Spleen (tissue), 7 donors: Measurements from ENCODE around the gene CLCN6.

ENCODE experiments used
- CTCF ChIP-seq, 11 experiments: fragments of 200-600 bp in 7 of 11; fragments of 450-650 bp in 4 of 11; sonication (generic) in 4 of 11; IDR thresholded peaks in 8 of 11; conservative IDR thresholded peaks in 3 of 11; 1 replicate in 7 of 11; 2 replicates in 4 of 11; pipeline versions ENCODE4 v1.4.0 to v1.8.0; 2016 to 2021; ENCODE audit warnings: antibody characterized with exemption in 11 of 11, inconsistent platforms in 4 of 11, mild to moderate bottlenecking in 1 of 11
- POLR2A ChIP-seq, 3 donors: fragments of 450-650 bp; IDR thresholded peaks; one replicate each; pipeline ENCODE4 v1.5.1; 2017; ENCODE audit warnings: antibody characterized with exemption in 3 of 3, mild to moderate bottlenecking in 1 of 3
- POLR2AphosphoS5 ChIP-seq, 3 donors: sonication (generic); formaldehyde crosslinking; IDR thresholded peaks; one replicate each; pipeline ENCODE4 v1.5.1; 2017; ENCODE audit warnings: antibody characterized with exemption in 3 of 3
- donor health status: DM: no; HTN: no; CAD: no; lungs with moderate emphysema.
- donor health status: DM: no; HTN: no; CAD: no.
- donor health status: DM: no; HTN: no; CAD: no.

GRCh38 chr1:11783556-11783955, 22.4 kb upstream of the CLCN6 start:
- TF ChIP-seq CTCF (IDR thresholded peaks at IDR 0.05 in 8 of 11, conservative IDR thresholded peaks at IDR 0.05 in 3 of 11) (no peak), POLR2A (IDR thresholded peaks at IDR 0.05) (no peak), POLR2AphosphoS5 (IDR thresholded peaks at IDR 0.05) (no peak)
